ENCODE data around the gene CRIP1. TPM values are rescaled to one million over a fixed set of nuclear protein-coding genes. Genes with fewer than 3 reads are reported as not detected.

CRIP1 gene
- total and polyA plus RNA-seq, 2 experiments from 2014 or later = 0.80 to 8.4 TPM

GRCh38 chr14:105492971-105493871 lies 6.5 kb downstream of the CRIP1 start:
- no peak overlapping the region for H3K4me3 ChIP-seq
- H4K20me1 ChIP-seq (replicated peaks; ENCODE audit: insufficient read depth) = no peaks in the 10 kb centered on the region
- H3K27ac ChIP-seq (ENCODE audit: low read depth) = no peak overlapping the region
- H2AFZ ChIP-seq = no peak overlapping the region
- H3K4me3 Mint-ChIP-seq = no peak overlapping the region
- H3K9me3 Mint-ChIP-seq = peaks cover 6% of the 10 kb centered on the region; the same call in 2 of the 3 replicates
- H3K36me3 ChIP-seq (ENCODE audit: insufficient read depth) = no peaks in the 10 kb centered on the region
- peaks cover 4% of the 10 kb centered on the region; the same call in 1 of the 2 replicates for H3F3A ChIP-seq (replicated peaks; ENCODE audit: low read depth)
- peaks cover 4% of the 10 kb centered on the region; the same call in 1 of the 2 replicates for H3K4me1 ChIP-seq (ENCODE audit: insufficient read depth)
- no peak overlapping the region for H3K4me2 ChIP-seq
- H3K36me3 Mint-ChIP-seq (ENCODE audit: low read depth) = no peaks in the 10 kb centered on the region
- TF ChIP-seq ZNF331 (CRISPR knock-in tag; IDR thresholded peaks at IDR 0.05; ENCODE audit: low read depth) = no peak
- TF ChIP-seq ZNF114 (CRISPR knock-in tag; IDR thresholded peaks at IDR 0.05) = no peak
- TF ChIP-seq CTCF (conservative IDR thresholded peaks at IDR 0.05; ENCODE audit: low read depth in 2 of 2) = no peak
- TF ChIP-seq REST (IDR thresholded peaks at IDR 0.05; ENCODE audit: unreplicated experiment) = no peak
- TF ChIP-seq STAT1 (IDR thresholded peaks at IDR 0.05; ENCODE audit: unreplicated experiment) = no peak
- TF ChIP-seq ZNF462 (CRISPR knock-in tag; IDR thresholded peaks at IDR 0.05) = no peak
- no peak for TF ChIP-seq NANOG (IDR thresholded peaks at IDR 0.05; ENCODE audit: borderline replicate concordance)
- peaks cover 24% of the 10 kb centered on the region for H3K27me3 Mint-ChIP-seq (ENCODE audit: insufficient read depth, low read depth, poor library complexity)
- peaks cover 5% of the 10 kb centered on the region; the same call in 2 of the 3 replicates for H3K4me1 Mint-ChIP-seq
- no peak for ATAC-seq
- DNase-seq (ENCODE audit: low spot score) = no peak
- H3K79me2 ChIP-seq (replicated peaks; ENCODE audit: insufficient read depth) = no peaks in the 10 kb centered on the region
- H3K27me3 ChIP-seq (ENCODE audit: insufficient read depth) = peaks cover 20% of the 10 kb centered on the region
- H3K9me2 ChIP-seq (ENCODE audit: insufficient read depth) = peaks cover 3% of the 10 kb centered on the region; the same call in 1 of the 2 replicates
- no peak overlapping the region for H3K27ac Mint-ChIP-seq

Measured in GM23338 (cell line).